Stimulated activated CD4-positive, alpha-beta T cell treated with anti-CD3 and anti-CD28 coated beads, TNF-alpha, amount 100 ng/mL, for 48 hours (primary cell): Measurements from ENCODE around the gene ZNF606.
A peak's percentile ranks its signal among the peaks of the same experiment; 100 is the strongest.

Experiments
- DNase-seq, 3 donors: peaks; one replicate each; pipeline ENCODE4 v3.0.0-alpha.2; 2020; ENCODE audit warnings: low read depth in 3 of 3

Gene ZNF606

GRCh38 chr19:57934820-57935665 is 67.6 kb downstream of the ZNF606 start, which contains the start of gene ZNF418:
ZNF418 (minus strand) TSS chr19:57935402; CDS start chr19:57933822, 1,580 bp downstream.
- DNase-seq: peak in 1 of 3 donors; percentile 20

- DNase-seq: no peak
Observed at GRCh38 chr19:57927587-57927986, 75.0 kb downstream of the ZNF606 start.
